ENCODE measurements around the gene SBNO2. TPM values are rescaled to one million over a fixed set of nuclear protein-coding genes. Genes with fewer than 3 reads are reported as not detected.
A peak's percentile ranks its signal among the peaks of the same experiment; 100 is the strongest.
"Not testable (repeated sequence)": the region's sequence is repeated elsewhere in the genome, so short reads cannot be mapped to it uniquely, and the experiment has no call there.

SBNO2 gene
- polyA plus RNA-seq, 4 donors = 10.6 to 21.1 (median 15.1) TPM

DNA sequence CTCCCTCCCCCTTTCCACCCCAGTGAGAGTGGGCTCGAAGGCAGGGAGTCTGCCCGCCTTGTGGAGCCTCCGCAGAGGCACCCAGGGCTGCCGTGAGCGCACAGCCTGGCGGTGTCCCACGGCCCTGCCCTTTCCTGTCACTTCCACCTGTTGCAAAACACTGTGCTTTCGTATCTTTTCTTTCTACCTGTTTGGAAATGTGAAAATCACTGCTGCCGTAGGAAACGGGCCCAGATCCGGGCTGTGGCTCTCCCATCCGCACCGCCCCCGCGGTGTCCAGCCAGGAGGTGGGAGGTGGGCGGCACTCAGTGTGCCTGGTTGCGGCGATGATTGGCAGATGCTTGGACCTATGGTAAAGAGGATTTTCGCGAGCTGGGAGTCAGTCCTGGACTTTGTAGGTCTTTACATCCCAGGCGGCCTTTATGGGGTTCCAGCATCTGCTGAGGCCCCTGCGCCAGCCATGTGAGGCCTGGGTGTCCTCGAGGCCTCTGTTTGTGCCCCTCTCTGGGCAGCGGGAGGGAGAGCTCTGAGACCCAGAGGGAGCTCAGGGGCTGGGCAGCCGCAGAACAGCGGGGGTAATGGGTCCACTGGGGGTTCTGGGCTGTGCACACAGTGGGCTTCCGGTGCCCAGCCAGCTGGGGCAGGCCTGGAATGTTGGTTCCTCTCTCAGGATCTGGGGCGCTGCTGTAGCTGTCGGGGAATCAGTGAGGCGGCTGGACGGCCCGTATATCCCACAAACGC is 37.6 kb upstream of the SBNO2 start:
- no peak for DNase-seq (ENCODE audit: low read depth in 4 of 4, low spot score in 3 of 4)

DNA sequence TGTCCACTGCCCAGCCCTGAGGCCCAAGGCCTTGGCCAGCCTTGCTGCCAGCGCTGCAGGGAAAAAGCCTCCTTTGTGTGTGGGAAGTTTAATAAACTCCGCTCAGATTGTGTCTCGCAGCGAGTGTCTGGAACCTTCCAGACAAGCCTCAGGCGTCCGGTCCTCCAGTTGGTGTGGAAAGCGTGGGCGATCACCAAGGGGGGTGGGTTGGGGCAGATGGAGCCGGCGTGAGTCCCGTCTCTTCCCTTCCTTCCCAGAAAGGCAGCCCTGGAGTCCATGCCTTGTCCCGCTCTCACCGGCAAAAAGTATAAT is 36.1 kb upstream of the SBNO2 start:
- no peak for DNase-seq (ENCODE audit: low read depth in 4 of 4, low spot score in 3 of 4)

DNA sequence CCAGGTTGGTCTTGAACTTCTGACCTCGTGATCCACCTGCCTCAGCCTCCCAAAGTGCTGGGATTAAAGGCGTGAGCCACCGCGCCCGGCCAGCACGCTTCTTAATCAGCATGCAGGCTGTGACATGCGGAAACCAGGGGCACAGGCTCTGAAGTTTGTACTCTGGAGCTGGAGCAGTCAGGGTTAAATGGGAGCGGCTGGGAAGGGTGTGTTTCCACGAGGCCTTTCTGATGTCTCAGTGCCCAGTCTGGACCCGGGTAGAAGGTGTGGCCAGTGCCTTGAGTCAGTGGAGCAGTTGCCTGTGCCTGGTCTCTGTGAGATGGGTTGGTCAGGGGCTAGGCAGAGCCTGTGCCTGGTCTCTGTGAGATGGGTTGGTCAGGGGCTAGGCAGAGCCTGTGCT is 34.8 kb upstream of the SBNO2 start:
- DNase-seq (ENCODE audit: low read depth in 4 of 4, low spot score in 3 of 4) = not testable (repeated sequence)

DNA sequence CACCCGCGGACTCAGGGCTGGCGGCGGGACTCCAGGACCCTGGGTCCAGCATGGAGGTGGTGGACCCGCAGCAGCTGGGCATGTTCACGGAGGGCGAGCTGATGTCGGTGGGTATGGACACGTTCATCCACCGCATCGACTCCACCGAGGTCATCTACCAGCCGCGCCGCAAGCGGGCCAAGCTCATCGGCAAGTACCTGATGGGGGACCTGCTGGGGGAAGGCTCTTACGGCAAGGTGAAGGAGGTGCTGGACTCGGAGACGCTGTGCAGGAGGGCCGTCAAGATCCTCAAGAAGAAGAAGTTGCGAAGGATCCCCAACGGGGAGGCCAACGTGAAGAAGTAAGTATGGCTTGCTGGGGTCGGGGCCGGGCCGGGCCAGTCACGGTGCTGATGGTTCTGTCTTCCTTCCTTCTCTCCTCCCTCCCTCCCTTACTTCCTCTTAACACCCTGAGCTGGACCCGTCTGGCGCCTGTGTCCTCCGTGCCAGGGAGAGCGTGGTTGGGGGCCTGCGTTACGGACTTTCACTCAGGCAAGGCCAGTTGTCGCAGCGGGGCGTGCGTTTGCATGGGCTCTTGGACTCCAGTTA is 32.9 kb upstream of the SBNO2 start:
- no peak for DNase-seq (ENCODE audit: low read depth in 4 of 4, low spot score in 3 of 4)

DNA sequence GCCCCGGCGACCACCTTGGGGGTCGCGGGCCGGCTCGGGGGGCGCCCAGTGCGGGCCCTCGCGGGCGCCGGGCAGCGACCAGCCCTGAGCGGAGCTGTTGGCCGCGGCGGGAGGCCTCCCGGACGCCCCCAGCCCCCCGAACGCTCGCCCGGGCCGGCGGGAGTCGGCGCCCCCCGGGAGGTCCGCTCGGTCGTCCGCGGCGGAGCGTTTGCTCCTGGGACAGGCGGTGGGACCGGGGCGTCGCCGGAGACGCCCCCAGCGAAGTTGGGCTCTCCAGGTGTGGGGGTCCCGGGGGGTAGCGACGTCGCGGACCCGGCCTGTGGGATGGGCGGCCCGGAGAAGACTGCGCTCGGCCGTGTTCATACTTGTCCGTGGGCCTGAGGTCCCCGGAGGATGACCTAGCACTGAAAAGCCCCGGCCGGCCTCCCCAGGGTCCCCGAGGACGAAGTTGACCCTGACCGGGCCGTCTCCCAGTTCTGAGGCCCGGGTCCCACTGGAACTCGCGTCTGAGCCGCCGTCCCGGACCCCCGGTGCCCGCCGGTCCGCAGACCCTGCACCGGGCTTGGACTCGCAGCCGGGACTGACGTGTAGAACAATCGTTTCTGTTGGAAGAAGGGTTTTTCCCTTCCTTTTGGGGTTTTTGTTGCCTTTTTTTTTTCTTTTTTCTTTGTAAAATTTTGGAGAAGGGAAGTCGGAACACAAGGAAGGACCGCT is 32.2 kb upstream of the SBNO2 start:
- DNase-seq (ENCODE audit: low read depth in 4 of 4, low spot score in 3 of 4) = no peak

DNA sequence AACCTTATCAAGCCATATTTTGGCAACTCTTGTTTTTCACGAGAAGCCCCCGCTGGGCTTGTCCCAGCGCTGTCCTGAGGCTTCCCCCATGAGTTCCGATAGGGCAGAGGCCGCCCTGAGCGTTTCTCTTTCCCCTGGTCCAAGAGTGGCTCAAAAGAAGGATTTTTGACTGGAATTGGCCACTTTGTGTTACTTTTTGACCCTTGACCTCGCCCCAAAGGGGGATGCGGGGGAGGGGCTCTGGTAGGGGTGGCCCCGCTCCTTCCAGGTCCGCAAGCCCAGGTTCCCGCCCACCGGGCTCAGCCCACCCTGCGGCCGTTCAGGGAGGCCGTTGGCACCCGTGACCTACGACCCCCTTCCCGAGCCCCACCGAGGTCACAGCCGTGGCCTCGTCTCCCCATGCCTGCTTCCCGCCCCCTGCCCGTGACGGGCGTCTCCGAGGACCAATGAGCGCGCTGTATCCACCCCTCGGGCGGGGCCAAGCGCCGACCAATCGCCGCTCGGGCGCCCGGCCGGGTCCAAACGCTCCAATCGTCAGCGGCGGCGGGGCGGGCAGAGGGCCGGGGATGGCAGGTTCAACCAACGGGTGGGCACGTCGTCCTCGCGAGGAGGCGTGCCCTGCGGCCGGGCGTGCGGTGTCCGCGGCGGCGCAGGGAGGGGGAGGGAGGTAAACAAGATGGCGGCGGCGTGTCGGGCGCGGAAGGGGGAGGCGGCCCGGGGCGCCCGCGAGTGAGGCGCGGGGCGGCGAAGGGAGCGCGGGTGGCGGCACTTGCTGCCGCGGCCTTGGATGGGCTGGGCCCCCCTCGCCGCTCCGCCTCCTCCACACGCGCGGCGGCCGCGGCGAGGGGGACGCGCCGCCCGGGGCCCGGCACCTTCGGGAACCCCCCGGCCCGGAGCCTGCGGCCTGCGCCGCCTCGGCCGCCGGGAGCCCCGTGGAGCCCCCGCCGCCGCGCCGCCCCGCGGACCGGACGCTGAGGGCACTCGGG is 31.3 kb upstream of the SBNO2 start, which contains the start of gene STK11:
Gene STK11 (plus strand): TSS at position 665 of the 986 bp plus-strand sequence. CDS start 1,136 bp downstream, outside the sequence.
- peak; percentile 87 to 93 (median 90) for DNase-seq (ENCODE audit: low read depth in 4 of 4, low spot score in 3 of 4)

DNA sequence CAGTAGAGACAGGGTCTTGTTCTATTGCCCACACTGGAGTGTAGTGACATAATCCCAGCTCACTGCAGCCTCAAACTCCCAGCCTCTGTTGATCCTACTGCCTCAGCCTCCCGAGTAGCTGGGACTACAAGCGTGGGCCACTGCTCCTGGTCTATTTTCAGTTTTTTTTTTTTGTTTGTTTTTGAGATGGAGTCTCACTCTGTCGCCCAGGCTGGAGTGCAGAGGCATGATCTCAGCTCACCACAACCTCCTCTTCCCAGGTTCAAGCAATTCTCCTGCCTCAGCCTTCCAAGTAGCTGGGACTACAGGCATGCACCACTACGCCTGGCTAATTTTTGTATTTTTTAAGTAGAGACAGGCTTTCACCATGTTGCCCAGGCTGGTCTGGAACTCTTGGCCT is 26.5 kb upstream of the SBNO2 start:
- DNase-seq (ENCODE audit: low read depth in 4 of 4, low spot score in 3 of 4) = not testable (repeated sequence)

DNA sequence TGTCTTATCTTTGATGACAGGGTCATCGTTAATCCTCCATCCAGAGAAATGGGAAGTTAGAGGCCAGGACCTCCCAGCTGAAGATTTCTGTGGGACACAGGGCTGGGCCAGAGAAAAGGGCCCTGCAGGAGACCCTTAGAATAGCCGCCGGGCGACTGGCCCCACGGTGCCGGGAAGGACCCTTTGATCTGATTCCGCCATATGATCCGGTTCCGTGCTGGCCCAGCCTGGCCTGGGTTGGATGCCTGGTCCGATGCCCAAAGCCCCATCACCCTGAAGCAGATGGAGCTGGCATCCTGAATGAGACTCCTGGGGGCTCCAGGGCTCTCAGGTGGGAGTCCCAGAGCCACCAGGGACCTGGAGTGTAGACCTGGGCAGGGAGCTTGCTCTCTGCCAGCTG is 25.5 kb upstream of the SBNO2 start:
- DNase-seq (ENCODE audit: low read depth in 4 of 4, low spot score in 3 of 4) = no peak

DNA sequence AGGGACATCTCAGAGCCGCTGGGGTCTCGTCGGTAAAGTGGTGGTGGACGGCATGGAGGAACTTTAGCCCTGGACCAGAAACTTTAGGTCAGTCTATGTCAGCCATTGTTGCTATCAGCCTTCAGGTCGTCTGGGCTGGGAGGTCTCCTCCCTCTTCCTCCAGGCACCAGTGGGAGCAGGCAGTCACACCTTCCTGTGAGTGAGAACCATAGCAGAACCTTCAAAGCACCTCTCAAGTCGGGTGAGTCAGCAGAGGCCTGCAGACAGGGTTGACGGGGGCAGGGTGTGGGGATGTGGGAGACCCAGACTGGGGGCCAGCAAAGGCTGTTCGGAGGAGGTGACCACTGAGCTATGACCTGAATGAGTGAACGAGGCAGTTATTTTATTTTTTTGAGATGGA is 15.4 kb upstream of the SBNO2 start:
- DNase-seq (ENCODE audit: low read depth in 4 of 4, low spot score in 3 of 4) = no peak

DNA sequence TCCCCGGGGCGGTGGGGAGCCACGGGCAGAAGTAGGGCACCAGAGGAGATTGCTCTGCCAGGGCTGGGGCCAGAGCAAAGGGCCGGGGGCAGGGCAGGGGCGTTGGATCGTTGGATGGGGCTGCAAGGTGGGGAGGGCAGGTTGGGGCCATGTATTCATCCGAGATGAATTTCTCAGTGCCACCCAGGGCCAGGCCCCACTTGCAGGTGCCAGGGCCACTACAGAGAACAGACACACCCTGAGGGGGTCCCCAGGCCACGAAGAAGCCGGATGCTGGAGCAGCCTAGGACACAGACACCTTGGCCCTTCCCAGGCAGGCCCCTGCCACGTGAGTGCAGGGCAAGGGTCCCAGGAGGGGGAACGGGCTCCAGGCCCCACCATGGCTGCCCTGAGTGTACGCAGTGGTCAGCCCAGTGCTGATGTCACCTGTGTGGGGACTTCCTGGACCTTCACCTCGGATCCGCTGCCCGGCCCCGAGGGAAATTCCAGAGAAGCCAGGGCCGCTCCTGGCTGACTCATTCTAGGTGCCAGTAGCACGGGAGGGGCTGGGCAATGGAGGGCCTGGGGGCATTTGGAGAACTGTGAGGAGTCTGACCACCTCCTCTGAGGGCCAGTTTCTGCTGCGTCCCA is 9.6 kb upstream of the SBNO2 start:
- no peak for DNase-seq (ENCODE audit: low read depth in 4 of 4, low spot score in 3 of 4)

DNA sequence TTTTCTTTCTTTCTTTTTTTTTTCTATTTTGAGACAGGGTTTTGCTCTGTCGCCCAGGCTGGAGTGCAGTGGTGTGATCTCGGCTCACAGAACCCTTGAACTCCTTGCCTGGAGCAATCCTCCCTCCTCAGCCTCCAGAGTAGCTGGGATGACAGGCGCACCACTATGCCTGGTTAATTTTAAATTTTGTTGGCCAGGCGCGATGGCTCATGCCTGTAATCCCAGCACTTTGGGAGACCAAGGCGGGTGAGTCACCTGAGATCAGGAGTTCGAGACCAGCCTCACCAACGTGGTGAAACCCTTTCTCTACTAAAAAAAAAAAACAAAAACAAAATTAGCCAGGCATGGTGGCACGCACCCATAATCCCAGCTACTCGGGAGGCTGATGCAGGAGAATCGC is 8.7 kb upstream of the SBNO2 start:
- no peak for DNase-seq (ENCODE audit: low read depth in 4 of 4, low spot score in 3 of 4)

DNA sequence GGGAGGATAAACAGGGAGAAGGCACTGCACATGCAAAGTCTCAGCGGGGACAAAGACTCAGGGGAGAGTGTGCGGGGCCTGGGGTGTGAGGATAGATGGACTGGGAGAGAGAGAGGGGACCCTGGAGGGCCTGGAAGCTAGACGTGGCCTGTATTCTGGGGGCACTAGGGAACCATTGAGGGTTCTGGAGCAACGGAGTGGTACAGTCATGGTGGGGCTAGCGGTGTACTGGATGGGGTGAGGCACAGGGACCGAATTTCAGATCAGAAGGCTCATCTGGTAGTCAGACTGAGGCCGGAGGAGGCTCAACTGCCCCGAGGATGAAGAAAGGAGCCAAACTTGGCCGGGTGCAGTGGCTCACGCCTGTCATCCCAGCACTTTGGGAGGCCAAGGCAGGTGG is 8.0 kb upstream of the SBNO2 start:
- no peak for DNase-seq (ENCODE audit: low read depth in 4 of 4, low spot score in 3 of 4)

DNA sequence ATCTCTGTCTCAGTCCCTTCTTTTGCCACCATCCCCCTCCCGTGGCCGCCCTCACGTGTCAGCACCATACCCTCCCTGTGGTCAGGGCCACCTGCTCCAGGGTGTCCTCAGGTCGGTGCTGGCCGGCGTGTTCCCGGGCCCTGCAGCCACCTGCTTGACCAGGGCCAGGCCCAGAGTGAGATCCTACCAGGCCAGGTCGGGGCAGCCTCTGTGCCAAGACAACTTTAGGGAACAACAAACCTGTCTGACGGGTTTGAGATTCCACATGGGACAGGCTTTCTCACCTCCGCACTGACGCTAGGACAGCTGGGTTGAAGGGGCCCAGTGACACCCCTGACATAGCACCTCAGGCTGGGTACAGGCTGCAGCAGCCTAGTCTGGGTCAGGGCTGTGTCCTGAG is 7.5 kb upstream of the SBNO2 start:
- no peak for DNase-seq (ENCODE audit: low read depth in 4 of 4, low spot score in 3 of 4)

DNA sequence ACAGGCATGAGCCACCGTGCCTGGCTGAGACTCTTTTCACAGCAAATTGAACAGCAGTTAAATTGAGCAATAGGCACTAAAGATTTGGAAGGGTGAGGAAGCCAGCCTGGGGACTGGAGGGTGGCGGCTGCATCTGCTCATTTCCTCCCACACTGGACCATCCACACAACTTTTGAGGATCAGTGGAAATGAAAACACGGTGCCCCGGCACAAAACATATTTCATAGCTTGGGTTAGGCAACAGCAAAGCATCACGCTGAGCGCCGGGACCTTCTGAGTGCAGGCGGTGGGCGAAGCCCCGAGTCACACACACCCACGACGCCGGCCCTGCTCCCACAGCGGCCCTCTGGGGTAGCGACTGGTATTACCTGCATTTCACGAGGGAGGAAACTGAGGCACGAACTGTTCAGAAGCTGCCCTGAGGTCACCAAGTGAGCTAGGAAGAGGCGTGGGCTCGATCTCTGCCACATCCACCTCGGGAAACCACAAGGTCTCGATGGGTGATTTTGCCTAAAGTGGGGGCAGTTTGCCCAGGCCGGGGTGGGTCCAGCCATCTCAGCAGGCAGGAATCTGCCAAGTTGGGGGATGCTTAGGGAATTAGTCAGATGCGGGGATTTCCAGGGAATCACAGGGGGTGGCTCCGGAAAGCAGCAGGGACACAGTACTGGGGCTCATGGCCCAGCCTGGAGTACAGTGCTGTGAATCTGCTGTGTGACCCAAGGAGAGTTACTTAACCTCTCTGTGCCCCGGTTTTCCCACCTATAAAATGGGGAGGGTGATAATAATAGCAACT is 3.5 kb upstream of the SBNO2 start:
- no peak for DNase-seq (ENCODE audit: low read depth in 4 of 4, low spot score in 3 of 4)

DNA sequence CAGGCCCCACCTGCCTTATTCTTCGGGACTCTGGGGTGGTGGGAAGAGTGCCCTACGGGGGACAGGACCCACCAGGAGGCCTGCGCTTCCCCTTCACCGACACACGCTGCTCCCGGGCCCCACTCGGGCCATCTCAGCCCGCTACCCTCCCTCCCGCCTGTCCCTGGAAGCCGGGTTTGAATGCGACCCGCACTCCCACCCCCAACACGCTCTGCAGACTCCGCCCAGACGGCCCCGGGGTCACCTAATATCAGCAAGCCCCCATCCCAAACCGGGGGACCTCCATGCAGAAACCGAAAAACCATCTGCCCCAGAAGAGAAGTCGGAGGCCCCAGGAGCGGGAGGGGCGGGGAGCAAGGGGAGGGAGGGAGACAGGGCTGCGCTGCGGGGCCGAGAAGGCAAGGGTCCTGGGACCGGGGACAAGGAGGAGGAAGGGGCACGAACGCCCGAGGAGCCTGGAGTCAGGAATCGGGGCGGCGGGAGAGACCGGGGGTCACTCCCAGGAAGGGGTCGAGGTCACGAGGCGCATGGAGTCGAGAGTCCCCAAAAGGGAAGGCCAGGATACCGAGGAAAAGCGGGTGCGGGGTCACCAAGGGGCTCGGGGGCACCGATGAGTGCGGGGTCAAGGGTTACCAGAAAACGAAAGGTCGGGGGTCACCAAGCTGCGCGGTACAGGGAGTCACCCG is 766 bp downstream of the SBNO2 start:
- no peak for DNase-seq (ENCODE audit: low read depth in 4 of 4, low spot score in 3 of 4)

DNA sequence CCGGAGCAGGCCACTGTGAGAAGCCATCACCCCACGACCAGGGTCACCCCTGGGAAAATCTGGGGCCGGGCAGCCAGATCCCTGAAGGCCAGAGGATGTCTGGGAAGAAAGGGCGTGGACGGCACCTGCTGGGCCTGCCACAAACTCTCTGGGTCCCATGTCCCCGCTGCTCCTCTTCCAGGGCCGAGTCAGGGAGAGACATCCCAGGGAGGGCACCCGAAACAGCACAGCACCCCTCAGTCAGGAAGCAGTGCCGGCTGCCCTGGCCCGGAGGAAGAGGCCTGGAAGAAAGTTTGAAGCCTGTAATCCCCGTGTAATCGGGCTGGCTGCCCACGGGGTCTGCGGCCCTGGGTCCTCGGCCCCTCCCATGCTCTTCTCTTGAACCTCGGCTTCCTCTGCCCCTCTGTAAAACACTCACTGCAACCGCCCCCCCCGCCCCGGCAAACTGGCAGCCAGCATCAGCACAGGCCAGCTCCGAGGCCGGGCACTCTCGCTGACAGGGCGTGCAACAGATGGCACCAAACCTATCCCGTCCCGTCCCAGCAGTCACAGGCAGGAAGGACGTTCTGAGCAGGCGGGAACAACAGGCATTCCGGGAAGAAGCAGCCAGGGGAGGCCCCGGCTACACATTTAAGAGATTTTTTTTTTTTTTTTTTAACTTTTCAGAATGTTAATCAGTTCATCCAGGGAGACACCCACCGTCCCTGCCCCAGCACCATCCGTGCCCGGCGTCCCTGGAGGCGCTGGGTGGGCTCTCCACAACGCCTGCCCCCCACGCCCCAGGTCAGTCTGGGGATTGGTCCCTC is 1.5 kb downstream of the SBNO2 start:
- no peak for DNase-seq (ENCODE audit: low read depth in 4 of 4, low spot score in 3 of 4)

DNA sequence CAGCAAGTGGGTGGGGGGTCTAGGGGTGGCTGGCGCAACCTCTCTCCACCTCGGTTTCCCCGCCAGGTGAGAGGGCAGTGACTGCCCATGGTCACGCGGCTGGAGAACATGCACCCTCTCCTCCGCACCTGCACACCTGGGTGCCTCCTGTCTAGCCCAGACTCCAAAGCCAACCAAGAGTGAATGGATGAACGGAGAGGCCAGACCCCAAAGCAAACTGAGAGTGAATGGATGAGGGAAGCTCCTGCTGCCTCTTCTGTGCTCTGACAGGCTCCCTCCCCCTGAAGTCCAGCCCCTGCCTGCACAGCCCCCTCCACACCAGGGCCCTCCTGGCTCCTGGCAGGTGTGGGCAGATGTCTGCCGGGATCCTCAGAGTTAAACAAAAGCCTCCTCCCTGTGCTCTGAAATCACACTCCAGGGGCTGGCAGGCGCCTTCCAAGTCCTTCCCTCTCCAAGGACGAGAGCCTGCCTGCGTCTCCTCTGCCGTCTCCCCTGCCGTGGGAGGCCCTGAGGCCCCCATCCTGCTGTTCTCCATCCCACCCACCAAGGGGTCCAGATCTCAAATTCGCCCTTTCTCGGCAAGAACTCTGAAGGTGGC is 2.2 kb downstream of the SBNO2 start:
- DNase-seq (ENCODE audit: low read depth in 4 of 4, low spot score in 3 of 4) = no peak

All from left renal pelvis (tissue), 4 donors.